ENCODE data around the gene C8G.

C8G gene

DNA sequence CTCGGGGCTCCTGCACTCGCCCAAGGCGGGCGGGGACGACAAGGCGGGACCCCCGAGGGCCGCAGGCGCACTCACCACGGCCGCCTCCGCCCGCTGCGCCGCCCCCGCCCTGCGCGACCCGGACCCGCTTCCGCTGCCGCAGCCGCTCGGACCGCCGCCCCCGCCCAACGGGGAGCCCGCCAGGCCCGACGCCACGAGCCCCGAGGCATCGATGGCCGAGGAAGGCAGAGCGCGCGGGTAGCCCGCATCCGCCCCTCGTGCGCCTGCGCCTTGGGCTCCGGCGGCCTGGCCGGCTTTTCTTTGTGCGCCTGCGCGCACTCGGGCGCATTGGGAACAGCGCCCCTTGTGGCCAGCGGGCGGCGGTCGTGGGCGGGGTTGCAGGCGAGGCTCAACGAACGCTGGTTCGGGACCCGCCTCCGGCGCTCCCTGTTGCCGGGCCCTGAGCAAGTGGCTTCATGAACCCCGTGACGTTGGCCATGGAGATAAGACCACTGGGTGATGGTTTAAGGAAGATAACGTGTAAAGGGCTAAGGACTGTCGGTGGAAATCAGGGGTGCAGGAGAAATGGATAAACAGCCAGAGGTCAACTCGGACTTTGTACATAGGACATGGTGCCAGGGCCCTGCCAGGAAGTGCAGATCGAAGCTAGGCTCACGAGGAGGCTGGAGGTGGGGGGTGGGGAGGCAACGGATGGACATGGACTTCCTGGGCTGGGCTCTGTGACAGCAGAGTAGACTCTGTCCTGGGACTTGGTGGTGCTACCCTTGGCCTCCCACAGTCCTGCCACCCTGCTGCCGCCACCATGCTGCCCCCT, at the start of gene C8G, which contains the start of gene FBXW5:
C8G (plus strand) TSS at position 725 of the 814 bp plus-strand sequence; CDS start at position 803, 78 bp downstream.
FBXW5 (minus strand) TSS at position 220 of the 814 bp plus-strand sequence. CDS start 655 bp downstream, outside the sequence.
- peak; percentile 60 for DNase-seq (ENCODE audit: low read depth)
- peak within 1 kb of the TSS; percentile 83 for H3K4me3 ChIP-seq (ENCODE audit: low read depth, low read length)
- peak; percentile 91 for TF ChIP-seq CTCF (IDR thresholded peaks at IDR 0.05; ENCODE audit: low read depth, low read length, missing control alignments)

DNA sequence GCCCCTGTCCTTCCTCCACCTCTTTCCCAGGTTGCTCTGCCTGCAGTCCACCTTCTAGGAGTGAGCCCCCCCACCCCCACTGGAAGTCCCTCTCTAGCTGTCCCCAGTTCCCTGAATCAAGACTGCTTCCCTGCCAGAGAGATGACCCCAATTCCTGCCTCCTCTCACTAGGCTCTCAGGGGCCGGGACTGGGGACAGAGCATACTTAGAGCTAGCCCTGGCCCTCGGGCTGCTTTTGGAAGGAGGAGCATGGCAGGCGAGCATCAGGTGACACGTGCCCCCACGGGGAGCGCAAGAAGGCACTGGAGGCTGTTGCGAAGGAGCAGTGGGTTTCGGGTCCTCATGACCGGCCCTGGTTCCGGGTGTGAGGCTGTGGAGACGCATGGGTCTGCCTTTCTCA, 49.0 kb upstream of the C8G start:
- no peak overlapping the region for H3K4me3 ChIP-seq (ENCODE audit: low read depth, low read length)
- TF ChIP-seq CTCF (IDR thresholded peaks at IDR 0.05; ENCODE audit: low read depth, low read length, missing control alignments), result no peak
- DNase-seq (ENCODE audit: low read depth), result no peak

GRCh38 chr9:136898483-136899100, 46.5 kb upstream of the C8G start:
- no peak for TF ChIP-seq CTCF (IDR thresholded peaks at IDR 0.05; ENCODE audit: low read depth, low read length, missing control alignments)
- no peak for DNase-seq (ENCODE audit: low read depth)
- H3K4me3 ChIP-seq (ENCODE audit: low read depth, low read length), result no peak overlapping the region

GRCh38 chr9:136899196-136899595, 45.8 kb upstream of the C8G start:
- TF ChIP-seq CTCF (IDR thresholded peaks at IDR 0.05; ENCODE audit: low read depth, low read length, missing control alignments), result peak; percentile 17
- H3K4me3 ChIP-seq (ENCODE audit: low read depth, low read length), result no peak overlapping the region
- peak; percentile 90 for DNase-seq (ENCODE audit: low read depth)

GRCh38 chr9:136900556-136900955, 44.5 kb upstream of the C8G start:
- no peak for TF ChIP-seq CTCF (IDR thresholded peaks at IDR 0.05; ENCODE audit: low read depth, low read length, missing control alignments)
- no peak overlapping the region for H3K4me3 ChIP-seq (ENCODE audit: low read depth, low read length)
- no peak for DNase-seq (ENCODE audit: low read depth)

- DNase-seq (ENCODE audit: low read depth), result no peak
- no peak overlapping the region for H3K4me3 ChIP-seq (ENCODE audit: low read depth, low read length)
- TF ChIP-seq CTCF (IDR thresholded peaks at IDR 0.05; ENCODE audit: low read depth, low read length, missing control alignments), result no peak
Observed at GRCh38 chr9:136900988-136901515, 44.0 kb upstream of the C8G start.
